MV-4-11 (cell line): Measurements from ENCODE around the gene KLF13.
"Not testable (repeated sequence)": the region's sequence is repeated elsewhere in the genome, so short reads cannot be mapped to it uniquely, and the experiment has no call there.

ENCODE experiments used
- DNase-seq: peaks from one replicate; lab custom pipeline; 2025; lab: John Stamatoyannopoulos, UW

Gene KLF13

DNA sequence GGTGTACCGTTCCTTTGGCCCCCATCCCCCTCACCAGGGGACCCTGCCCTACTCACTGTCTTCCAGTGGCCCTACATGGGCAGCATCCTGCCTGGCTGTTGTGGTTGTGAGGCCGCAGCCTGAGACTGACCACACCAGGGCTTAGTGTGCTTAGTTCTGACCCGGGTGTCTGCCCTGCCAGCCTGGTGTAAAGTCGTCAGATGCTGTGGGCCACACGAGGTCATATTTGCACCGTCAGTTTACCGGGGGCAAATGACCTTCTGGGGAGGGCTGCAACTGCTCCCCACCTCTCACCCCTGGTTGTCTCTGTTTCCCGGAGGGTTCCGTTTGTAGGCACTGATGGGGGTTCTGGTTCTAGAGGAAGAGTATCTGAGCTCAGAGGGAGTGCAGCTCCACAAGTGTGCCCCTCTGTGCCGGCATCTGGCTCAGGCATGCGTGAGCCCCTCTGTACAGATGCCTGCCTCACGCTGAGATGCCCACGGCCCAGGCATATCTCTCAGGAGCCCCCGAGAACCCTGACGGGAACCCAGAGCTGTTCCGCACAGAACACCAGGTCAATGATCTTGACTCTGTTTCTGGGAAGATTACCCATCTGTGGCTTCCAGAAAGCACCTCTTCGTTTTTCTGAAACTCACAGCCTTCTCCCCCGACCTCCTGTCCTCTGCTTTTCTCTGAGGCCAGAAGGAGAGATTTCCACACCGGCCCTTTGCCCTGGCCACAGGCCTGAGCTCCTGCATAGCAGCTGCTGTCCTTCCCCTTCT is 19.2 kb downstream of the KLF13 start:
- no peak for DNase-seq

DNA sequence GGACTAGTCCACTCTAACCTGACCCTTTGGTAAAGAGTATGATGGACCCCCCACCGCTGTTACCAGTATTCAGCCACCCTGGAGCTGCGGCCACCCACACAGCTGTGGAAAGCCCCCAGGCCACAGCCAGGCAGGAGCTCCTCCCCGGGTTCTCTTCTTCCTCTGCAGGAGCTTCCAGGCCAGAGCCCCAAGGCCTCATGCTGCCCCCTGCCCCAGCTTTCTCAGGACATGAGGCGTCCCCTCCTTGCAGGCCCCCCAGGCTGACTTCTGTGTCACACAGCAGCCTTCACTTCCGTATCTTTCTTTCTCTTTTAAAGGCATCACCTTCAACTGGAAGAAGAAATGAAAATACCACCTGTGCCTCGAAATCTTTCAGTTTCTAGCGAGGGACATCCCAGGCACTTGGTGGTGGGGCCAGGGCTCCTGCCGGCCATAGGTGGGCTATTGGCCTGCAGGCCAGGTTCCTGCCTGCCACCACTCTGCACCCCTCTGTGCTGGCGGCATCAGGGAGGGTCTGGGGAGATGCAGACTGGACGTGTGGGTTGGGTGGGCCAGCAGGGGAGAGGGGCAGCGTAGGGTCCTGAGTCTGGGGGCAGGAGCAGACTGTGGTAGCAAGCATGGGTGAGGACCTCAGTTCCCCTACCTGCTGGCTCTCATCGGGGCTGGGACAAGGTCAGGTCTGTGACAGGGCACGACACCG is 19.9 kb downstream of the KLF13 start:
- no peak for DNase-seq

DNA sequence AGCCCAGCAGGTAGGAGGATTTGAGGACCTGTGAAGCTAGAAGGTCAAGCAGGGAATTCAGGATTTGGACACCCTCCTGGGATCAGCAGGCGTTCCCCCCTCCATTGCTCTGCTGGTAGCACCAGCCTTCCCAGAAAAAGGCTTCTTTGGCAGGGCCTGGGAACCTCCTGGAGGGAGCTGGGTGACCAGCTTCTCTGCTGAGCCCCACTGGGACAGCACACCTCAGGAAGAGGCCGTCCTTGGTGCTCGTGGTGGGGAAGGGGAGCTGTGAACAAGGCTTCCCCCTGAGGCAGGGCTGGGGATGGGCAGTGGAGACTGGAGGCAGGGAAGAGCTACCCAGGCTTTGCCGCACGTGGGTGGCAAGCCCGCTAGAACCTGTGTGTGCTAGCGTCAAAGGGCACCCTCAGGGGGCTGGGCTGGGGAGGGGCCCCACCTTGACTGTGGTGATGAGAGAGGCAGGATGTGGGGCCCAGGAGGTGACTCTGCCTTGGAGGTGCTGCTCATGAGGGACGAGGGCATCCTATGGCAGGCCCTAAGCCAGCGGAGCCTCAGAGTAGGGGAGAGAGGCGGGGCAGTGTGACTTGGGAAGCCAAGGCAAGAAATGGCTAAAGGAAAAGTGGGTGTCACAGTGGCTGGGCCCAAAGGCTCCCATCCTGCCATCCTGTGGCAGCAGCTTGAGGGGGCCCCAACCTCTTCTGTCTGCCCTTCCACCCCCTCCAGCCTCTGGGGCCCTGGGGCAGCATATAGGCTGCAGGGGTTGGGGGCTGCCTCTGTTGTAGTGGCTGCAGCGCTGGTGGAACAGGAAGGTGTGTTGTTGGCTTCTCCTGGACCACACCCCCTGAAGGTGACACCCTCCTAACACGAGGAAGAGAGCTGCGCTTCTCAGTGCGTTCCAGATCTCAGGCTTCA is 20.7 kb downstream of the KLF13 start:
- DNase-seq = no peak

DNA sequence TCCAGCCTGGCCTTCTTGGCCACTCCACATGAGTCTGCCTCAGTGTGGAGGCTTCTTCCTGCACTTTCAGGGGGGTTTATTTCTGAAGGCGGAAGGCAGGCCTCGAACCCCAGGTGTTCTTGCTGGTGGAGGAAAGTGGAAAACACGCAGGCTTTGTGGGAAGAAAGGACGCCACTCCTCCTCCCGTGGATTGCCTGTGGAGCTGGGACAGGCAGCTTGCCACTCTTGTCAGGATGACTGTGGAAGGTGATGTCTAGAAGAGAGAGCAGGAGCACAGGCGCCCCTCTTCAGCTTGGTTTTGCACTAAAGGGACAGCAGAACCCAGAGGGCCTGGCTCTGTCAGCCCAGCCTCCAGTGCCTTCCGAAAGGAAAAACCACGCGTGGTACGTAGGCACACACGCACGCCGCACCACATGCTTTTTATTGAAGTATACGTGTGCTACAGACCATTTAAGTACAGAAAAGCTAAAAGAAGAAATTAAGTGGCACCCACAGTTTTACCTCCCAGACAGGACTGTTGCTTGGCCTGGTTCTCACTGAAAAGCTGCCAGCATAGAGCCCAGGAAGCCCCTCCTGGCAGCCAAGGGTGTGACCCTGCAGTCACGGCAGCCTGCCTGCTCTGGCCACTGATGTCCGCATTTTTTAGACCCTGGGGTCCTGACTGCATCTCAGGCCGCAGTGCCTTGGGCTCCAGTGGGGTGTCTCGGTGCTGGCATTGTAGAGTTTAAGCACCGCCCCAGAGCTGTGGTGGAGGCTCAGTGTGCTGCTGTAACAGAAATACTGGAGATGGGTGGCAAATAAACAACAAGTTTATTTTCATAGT is 21.6 kb downstream of the KLF13 start:
- DNase-seq = no peak

DNA sequence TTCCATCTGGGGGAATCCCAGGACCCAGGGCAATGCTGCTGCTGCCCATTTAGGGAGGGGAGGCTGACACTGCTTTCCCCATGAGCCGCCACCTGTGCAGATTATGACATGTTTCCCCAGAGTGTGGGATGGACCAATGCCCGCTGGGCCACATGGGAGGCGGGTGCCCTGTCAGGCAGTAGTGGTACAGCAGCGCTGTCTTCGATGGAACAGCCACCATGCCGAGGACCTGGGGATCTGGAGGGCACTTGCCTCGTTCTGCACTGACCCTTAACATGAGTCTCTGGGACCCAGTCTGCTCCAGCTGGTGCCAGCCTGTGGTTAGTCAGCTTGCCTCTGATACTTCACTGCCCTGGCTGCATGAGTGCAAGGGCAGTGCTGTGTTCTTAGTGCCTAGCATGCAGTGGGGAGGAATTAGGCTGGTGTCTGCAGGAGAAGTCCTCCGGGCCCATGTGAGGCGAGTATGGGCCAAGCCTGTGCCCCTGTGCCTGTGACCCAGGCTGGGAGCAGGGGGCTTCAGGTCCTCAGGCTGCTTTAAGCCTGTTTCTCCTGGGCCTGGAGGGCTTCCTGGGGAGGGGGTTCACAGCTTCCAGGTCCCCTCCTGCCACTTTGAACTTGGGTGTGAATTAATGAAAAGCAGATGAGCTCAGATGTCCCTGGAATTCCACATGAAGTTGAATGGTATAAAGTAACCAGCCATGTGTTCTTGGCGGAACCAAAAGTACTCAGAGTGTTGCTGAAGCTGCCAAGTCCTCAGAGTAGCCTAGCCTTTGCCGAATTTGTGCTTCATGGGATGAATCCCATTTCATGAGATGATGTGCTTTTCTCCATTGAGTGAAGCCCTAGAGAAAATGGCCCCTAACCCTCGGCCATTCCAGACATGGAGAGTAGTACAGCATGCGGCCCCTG is 22.9 kb downstream of the KLF13 start:
- no peak for DNase-seq

DNA sequence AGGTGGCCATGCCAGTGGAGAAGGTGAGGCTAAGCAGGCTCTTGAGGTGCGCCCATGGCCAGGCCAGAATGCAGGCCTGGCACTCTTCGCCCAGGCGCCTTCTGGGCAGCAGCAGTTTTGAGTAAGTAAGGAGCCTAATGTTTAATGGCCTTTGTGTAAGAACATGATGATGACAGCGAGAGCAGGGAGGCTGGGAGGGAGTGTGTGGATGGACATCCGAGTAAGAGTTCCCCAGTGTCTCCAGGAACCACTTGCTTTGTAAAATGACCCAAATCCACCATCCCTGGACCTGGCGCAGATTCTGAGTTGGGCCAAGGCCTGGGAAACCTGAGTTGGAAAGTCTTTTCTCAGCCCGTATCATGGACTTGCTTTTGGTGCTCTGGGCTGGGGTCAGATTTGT is 24.1 kb downstream of the KLF13 start:
- no peak for DNase-seq

DNA sequence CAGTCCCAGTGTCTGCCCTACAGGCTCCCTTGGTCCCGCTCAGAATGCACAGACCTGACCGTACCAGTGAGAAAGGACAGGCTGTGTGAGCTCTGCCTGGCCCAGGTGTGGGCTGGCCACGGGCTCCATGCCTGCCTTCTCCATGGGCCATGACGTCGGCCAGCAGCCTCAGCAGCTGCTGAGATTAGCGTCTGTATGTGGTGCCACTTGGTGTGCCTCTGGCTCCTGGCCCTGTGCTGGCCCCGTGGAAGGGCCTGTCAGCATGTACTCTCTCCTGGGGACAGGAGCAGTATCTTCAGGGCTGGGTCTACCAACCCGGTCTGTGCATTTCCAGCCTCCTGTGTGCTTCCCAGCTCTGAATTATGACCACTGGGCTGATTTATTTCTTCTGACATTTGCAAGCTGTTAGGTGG is 25.7 kb downstream of the KLF13 start:
- no peak for DNase-seq

DNA sequence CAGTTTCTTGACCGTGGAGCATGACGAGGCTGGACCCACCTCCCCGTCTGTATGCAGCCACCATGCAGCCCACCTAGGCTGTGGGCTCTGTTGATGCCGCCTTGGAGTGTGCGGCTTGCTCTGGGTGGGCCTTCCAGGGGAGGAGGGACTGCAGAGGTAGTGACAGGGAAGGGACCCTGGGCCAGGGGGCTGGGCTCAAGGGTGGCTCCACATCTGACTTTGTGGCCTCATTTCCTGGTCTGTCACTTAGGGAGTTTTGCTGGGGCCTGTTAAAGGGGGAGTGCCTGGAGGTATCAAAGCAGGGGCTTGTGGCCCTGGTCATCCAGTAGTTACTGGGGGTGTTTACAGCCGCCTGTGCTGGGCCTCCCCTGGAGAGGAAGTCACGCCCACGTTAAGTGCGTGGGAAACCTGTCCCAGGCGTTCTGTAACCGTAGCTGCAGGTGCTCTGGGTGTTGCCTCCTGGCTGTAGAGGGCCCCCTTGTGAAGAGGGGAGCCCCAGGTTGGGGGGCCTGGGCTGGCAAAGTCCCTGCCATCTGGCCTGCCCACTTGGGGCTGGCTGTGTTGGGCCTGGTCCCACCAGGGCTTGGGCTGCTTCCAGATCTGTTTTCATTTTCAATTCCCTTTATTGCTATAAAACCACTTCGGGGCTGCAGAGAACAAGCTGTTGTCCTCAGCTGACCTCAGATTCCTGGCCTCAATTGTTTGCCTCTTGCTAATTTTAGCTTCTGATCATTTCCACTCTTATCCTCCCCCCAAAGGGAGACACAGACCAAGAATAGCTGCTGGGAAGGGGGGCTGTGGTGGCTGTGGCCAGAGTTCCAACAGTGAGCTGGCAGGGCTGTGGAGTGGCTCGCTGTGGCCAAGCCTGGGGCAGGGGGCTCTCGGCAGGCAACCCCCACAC is 26.5 kb downstream of the KLF13 start:
- peak; percentile 96 for DNase-seq

DNA sequence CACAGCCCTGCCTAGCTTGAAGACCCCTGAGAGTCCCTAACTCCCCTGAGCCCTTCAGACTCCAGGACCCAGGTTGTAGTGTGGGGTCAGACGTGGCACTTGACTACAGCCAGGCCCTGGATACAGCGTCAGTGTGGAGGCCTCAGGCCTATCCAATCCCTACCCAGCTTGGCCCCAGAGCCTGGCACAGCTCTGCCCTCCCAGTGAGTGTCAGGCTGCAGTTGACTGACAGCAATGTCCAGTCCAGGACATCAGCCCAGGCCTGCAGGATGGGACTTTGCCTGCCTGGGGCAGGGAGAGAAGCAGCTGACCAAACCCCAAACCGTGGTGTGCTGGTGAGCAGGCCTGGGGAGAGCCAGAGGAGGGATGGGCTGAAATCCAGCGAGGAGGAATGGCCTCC is 27.3 kb downstream of the KLF13 start:
- peak; percentile 42 for DNase-seq

DNA sequence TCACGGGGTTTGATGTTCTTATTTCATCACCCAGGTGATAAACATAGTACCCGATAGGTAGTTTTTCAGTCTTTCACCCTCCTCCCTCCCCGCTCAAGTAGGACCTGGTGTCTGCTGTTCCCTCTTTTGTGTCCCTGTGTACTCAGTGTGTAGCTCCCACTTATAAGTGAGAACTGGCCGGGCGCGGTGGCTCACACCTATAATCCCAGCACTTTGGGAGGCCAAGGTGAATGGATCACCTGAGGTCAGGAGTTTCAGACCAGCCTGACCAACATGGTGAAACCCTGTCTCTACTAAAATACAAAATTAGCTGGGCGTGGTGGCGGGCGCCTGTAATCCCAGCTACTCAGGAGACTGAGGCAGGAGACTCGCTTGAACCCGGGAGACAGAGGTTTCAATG is 29.5 kb downstream of the KLF13 start:
- DNase-seq = not testable (repeated sequence)

DNA sequence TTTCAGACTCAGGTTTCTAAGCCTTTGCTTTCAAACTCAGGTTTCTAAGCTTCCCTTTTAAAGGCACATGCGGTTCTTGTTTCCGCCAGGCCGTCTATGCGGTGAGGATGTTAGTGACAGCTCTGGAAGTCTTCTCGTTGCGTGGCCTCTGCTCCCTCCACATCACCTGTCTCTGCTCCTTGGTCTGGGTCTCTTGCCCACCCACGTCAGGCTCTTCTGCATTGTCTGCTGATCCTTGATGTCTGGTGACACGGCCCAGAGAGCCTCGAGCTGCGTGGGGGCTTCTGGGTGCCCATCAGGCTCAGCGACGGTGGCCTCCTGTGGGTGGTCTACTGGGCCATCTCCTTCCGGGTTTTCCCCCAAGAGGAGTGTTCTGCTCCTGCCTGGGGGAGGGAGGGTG is 30.5 kb downstream of the KLF13 start:
- peak; percentile 21 for DNase-seq

DNA sequence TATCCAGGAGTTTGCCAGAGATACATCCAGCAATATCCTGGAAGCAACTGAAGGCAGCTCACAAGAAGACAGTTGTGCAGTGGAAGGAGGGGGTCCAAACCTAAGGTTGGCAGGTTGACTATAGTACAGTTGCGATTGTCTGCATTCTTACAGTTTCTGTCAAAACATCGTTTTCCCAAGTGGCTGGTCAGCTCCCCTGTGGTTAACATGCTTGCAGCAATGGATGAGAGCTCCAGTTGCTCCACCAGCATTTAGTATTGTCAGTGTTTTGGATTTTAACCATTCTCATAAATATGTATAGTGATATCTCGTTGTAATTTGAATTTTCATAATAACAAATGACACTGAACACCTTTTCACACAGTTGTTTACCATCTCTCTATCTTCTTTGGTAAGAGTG is 31.5 kb downstream of the KLF13 start:
- no peak for DNase-seq

DNA sequence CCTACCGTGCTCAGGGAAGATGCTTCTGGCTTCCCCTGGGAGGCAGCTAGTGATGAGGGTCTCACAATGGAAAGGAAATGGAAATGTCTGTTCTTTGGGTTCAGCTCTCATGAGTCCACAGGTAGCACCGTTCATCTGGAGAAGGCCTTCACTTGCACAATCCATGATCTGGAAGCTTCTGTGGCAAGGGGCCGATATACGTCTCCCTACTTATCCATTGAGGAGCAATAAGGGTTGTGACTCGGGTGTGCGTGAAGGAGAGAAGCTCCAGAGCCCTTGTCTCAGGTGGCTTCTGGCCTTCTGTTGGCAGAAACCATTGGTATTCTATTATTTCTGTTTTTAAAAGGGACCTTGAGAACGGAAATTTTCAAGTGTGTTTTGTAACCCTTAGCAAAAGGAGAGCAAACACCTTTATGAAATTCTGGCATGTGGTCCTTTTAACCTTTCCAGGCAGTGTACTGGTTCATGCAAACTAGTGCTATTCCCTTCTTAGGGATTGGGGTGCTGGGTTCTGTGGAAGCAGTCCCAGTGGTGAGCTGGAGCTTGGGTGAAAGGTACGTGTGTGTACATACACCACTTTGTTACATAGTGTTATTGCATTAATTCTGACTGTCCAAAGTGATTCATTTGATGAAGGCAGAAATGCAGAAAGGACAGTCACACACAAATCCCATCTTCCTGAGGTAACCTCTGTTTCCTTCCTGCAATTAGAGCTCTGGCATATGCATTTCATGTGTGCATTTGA is 32.5 kb downstream of the KLF13 start:
- DNase-seq = no peak

DNA sequence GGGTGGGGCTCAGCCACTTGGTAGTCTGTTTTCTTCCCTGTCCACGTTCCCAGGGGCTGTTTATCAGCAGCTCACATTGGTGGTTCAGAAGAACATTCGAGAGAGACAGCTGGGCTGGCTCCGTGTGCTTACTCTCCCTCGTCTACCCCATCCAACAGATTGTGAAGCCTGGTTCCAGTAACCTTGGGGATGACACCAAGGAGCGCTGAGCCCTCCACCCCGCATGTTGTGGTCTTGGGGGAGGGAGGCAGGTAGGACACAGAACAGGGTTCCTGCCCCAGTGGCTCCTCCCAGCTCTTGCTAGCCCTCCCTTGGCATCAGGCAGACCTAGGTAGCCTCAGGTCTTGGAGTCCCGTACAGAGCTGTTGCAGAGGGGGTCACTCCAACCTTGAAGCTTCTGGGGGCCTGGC is 33.1 kb downstream of the KLF13 start:
- DNase-seq = no peak

DNA sequence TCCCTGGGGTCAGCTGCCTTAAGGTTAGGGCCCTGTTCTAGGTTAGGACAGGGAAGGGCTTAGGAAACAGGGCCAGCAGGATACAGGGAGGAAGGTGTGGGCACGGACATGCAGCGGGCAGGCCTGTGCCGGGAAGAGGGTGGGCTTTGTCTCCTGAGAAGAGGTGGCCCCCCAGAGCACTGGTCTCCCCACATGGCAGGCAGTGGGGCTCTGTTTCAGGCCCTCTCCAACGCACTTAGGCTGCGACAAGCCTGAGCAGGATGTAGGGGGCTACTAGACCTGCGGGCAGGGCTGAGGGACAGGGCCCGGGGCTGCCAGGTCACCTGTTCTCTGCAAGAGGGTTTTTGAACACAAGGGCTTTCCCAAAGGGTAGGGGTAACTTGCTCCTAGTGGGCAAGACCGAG is 33.5 kb downstream of the KLF13 start:
- no peak for DNase-seq

DNA sequence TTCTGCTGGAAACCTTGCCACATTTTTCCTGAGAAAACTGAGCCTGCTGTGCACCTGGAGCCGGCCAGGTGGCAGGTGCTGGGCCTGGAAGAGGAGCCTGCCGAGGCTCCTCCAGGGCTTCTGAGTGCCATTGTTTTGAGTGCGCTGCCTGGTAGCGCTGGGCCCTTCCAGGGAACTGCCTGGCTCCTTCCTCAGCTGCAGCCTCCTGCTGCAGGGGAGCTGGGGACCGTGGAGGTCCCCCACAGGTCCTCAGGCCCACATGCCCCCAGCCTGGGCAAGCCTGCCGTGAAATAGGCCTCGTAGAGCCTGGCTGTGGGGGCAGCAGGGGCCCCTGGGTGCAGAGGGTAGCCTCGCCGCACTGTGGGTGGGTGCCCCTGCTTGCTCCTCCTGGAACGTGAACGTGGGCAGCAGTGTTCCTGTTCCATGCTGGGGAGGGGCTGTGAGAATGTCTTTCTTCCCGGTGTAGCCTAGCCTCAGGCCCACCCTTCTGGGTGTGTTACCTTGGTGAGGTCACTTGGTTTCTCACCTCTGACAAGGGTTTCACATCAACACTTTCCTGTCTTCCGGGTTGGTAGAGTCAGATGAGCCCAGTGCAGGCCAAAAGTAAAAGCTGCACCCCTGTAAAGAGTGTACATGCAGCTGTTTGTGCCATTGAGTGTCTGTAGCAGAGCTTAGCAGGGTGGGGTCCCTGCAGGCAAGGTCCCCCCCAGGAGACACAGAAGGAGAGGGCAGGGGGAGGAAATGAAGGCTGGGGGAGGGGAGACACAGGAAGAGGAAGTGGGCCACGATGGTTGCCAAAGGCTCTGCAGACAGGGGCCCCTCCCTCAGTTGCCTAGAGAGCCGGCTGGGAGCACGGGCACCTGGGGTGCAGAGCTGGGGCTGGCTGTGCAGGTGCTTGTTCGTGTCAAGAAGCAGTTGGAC is 34.5 kb downstream of the KLF13 start:
- peak; percentile 57 for DNase-seq

DNA sequence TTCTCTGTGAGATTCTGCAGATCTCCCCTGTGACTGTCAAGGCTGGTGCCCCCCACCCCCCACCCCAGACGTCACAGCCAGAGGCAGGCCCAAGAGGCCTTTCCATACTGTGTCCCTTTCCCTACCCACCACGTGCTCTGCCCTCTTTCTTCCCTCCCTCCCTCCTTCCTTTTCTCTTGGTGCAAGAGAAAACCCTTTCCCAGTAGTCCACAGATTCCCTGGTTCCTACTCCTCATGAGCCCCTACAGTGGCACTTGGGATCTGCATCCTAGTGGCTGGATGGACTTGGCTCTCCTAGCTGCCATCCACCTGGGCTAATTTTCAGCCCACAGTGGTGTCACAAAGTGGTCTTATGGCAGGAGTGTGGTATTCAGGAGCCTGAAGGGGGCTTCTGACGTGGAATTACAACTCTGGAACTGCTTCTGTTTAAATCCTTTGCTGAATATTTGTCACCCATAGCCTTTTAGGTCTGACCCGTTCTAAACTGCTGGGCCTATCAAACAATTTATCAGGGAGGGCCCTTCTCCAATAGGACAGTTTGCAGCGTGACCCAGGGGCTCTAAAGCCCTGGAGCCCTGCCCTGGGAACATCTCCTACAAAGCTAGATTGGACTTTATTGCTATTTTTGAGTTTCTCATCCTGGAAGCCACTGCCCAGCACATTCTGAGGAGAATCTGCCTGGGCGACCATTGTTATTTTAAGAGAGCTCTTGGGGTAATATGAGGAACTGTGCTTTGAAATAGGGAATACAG is 35.3 kb downstream of the KLF13 start:
- DNase-seq = no peak
